KMS-11 (cell line): ENCODE measurements around the gene DOK4.

Source experiments
- H2AFZ ChIP-seq: fragments of 200-600 bp; sonication (generic); 2 replicates; pipeline ENCODE4 v1.6.1; 2016; ENCODE audit warnings: antibody characterized with exemption, mixed run types, low read depth
- H3K27ac ChIP-seq: fragments of 200-600 bp; sonication (generic); 2 replicates; pipeline ENCODE4 v1.6.1; 2016; ENCODE audit warnings: mild to moderate bottlenecking, mixed run types
- H3K27me3 ChIP-seq: fragments of 200-600 bp; sonication (generic); 2 replicates; pipeline ENCODE4 v1.6.1; 2017; ENCODE audit warnings: mild to moderate bottlenecking, low read depth, mixed run types, moderate library complexity; ENCODE audit not compliant: insufficient read depth
- H3K36me3 ChIP-seq: fragments of 200-600 bp; sonication (generic); 2 replicates; pipeline ENCODE4 v1.6.1; 2017; ENCODE audit warnings: mild to moderate bottlenecking, mixed run types; ENCODE audit not compliant: insufficient read depth
- H3K4me1 ChIP-seq: fragments of 200-600 bp; sonication (generic); 2 replicates; pipeline ENCODE4 v1.6.1; 2016; ENCODE audit warnings: mild to moderate bottlenecking, low read depth, mixed run types; ENCODE audit not compliant: poor library complexity, severe bottlenecking
- H3K4me2 ChIP-seq: fragments of 200-600 bp; sonication (generic); 2 replicates; pipeline ENCODE4 v1.7.0; 2016; ENCODE audit warnings: mild to moderate bottlenecking, mixed run types
- H3K4me3 ChIP-seq: fragments of 200-600 bp; sonication (generic); IDR thresholded peaks from 2 replicates; pipeline ENCODE4 v1.6.1; 2017; ENCODE audit warnings: low read depth, low read length, mixed read lengths; ENCODE audit not compliant: insufficient read depth
- H3K79me2 ChIP-seq: fragments of 200-600 bp; sonication (generic); 2 replicates; pipeline ENCODE4 v1.6.1; 2016; ENCODE audit warnings: low read depth, mixed run types; ENCODE audit not compliant: insufficient read depth
- H3K9ac ChIP-seq: fragments of 200-600 bp; sonication (generic); 2 replicates; pipeline ENCODE4 v1.6.1; 2016; ENCODE audit warnings: mild to moderate bottlenecking, mixed run types
- H4K20me1 ChIP-seq: fragments of 200-600 bp; sonication (generic); 2 replicates; pipeline ENCODE4 v1.6.1; 2016; ENCODE audit warnings: mild to moderate bottlenecking, mixed run types; ENCODE audit not compliant: insufficient read depth
- CTCF ChIP-seq: fragments of 200-600 bp; sonication (generic); conservative IDR thresholded peaks from 2 replicates; pipeline ENCODE4 v1.6.1; 2017; ENCODE audit warnings: low read depth, mild to moderate bottlenecking, antibody characterized with exemption, low read length, moderate library complexity, mixed read lengths

Gene DOK4

GRCh38 chr16:57530522-57531252 is 44.4 kb upstream of the DOK4 start:
- peaks cover 23% of the 10 kb centered on the region for H3K4me1 ChIP-seq
- no peak for TF ChIP-seq CTCF
- no peaks in the 10 kb centered on the region for H3K27me3 ChIP-seq
- H3K79me2 ChIP-seq = 0 out of 2 replicates have a peak, but pooled peaks cover 4% of the 10 kb centered on the region
- no peak overlapping the region for H2AFZ ChIP-seq
- H3K9ac ChIP-seq = no peak overlapping the region
- H3K27ac ChIP-seq = no peak overlapping the region
- H3K36me3 ChIP-seq = no peaks in the 10 kb centered on the region
- no peak overlapping the region for H3K4me2 ChIP-seq
- no peaks in the 10 kb centered on the region for H4K20me1 ChIP-seq
- H3K4me3 ChIP-seq = no peak overlapping the region

GRCh38 chr16:57530104-57530521 is 43.8 kb upstream of the DOK4 start:
- no peak for TF ChIP-seq CTCF
- H3K4me3 ChIP-seq = no peak overlapping the region
- H3K27me3 ChIP-seq = no peaks in the 10 kb centered on the region
- peaks cover 17% of the 10 kb centered on the region for H3K4me1 ChIP-seq
- H3K4me2 ChIP-seq = no peak overlapping the region
- H3K36me3 ChIP-seq = no peaks in the 10 kb centered on the region
- no peak overlapping the region for H2AFZ ChIP-seq
- no peaks in the 10 kb centered on the region for H4K20me1 ChIP-seq
- H3K27ac ChIP-seq = no peak overlapping the region
- 0 out of 2 replicates have a peak, but pooled peaks cover 2% of the 10 kb centered on the region for H3K79me2 ChIP-seq
- no peak overlapping the region for H3K9ac ChIP-seq

GRCh38 chr16:57529391-57530103 is 43.3 kb upstream of the DOK4 start:
- Histone ChIP-seq H3K4me1 (peaks cover 11% of the 10 kb centered on the region), H3K4me3 (no peak overlapping the region), H3K79me2 (no peaks in the 10 kb centered on the region), H3K27me3 (no peaks in the 10 kb centered on the region), H3K4me2 (no peak overlapping the region), H2AFZ (no peak overlapping the region), H3K36me3 (no peaks in the 10 kb centered on the region), H3K9ac (no peak overlapping the region), H4K20me1 (no peaks in the 10 kb centered on the region), H3K27ac (no peak overlapping the region)
- no peak for TF ChIP-seq CTCF

GRCh38 chr16:57528499-57529390 is 42.5 kb upstream of the DOK4 start:
- Histone ChIP-seq H3K4me2 (no peak overlapping the region), H3K79me2 (no peaks in the 10 kb centered on the region), H3K9ac (no peak overlapping the region), H3K4me1 (peaks cover 3% of the 10 kb centered on the region), H3K27me3 (no peaks in the 10 kb centered on the region), H4K20me1 (no peaks in the 10 kb centered on the region), H3K36me3 (no peaks in the 10 kb centered on the region), H3K4me3 (no peak overlapping the region), H2AFZ (no peak overlapping the region), H3K27ac (no peak overlapping the region)
- TF ChIP-seq CTCF = no peak
